ENCODE results near the gene ANAPC15.
A peak's percentile ranks its signal among the peaks of the same experiment; 100 is the strongest.
"Not testable (repeated sequence)": the region's sequence is repeated elsewhere in the genome, so short reads cannot be mapped to it uniquely, and the experiment has no call there.

The ANAPC15 gene

DNA sequence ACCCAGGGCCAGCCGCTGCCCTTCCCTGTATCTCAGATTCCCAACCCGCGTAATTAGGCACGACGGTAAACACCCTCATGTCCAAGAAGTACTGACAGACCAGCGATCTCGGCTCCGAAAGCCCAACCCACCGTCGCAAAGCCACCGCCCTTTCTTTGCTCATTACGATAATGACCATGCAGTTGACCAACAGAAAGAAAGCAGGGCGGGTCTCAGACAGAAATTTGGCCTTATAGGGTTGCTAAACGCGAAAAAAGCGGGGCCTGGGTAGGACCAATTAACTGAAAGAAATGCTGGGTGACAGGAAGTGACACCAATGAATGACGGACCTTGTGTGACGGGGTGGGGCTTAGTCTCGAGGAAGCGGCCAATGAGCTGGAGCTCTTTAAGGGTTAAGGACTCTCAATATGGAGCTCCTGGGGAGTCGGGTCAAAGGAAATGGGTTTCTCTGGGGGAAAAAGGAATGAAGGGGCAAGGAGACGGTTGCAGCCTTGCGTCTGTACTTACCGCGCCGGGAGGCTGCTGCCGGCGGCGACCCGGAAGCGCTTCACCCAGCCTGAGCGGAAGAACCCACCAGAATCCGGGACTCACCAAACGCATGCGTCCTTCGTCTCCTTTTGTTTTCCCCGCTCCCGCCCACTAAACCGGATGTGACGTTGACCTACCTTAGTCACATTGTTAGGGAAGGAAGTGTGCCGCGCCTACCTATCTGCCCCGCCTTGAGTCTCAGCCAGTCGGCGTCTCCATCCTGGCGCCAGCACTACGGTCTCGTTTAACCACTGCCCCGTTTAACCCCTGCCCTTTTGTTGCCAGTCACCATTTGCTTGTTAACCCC is at the start of gene ANAPC15:
Gene ANAPC15, minus strand, starts transcription at position 553 of the 835 bp plus-strand sequence. CDS start 1,419 bp downstream, outside the sequence.
- peak; percentile 98 for DNase-seq (ENCODE audit: low read depth, low spot score)

DNA sequence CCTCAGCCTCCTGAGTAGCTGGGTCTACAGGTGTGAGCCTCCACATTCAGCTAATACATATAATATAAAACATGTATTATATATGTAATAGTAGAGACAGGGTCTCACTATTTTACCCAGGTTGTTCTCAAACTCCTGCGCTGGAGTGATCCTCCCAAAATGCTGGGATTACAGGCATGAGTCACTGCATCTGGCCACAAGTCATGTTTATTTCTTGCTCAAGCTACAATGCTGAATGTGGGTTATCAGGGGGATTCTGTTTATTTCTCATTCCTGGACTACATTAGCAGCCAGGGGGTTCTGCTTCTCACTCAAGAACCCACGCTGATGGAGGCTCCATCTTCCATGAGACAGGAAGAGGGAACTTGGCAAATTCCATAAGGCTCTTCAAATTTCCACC is 47.8 kb upstream of the ANAPC15 start:
- no peak for DNase-seq (ENCODE audit: low read depth, low spot score)

DNA sequence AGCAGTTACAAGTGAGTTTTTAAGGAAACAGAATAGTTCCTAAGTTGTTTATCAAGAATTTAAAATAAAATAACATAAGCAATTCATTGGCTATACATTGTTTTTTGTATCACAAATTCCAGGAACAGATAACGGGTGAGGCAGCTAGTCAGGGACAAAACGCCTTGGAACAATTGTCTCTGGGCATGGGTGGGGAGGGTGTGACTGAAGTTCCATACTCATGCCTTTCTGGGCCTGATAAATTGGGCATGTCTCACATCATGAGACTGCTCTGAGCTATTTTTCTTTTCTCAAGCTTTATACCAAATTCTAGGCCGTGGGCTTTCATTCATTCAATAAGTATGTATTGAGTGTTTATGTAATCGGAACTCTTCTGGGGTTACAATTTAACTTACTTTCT is 44.6 kb upstream of the ANAPC15 start:
- DNase-seq (ENCODE audit: low read depth, low spot score) = no peak

DNA sequence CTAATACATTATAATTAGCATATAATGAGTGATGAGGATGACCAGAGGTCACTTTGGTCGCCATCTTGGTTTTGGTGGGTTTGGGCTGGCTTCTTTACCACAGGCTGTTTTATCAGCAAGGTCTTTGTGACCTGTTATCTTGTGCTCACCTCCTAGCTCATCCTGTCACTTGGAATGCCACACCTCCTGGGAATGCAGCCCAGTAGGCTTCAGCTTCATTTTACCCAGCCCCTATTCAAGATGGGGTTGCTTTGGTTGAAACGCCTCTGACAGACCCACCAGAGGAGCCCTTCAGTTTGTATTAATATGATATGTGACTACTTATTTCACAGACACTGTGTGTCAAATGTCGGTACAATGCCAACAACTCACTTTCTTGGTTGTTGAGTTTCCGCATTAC is 43.3 kb upstream of the ANAPC15 start:
- no peak for DNase-seq (ENCODE audit: low read depth, low spot score)

DNA sequence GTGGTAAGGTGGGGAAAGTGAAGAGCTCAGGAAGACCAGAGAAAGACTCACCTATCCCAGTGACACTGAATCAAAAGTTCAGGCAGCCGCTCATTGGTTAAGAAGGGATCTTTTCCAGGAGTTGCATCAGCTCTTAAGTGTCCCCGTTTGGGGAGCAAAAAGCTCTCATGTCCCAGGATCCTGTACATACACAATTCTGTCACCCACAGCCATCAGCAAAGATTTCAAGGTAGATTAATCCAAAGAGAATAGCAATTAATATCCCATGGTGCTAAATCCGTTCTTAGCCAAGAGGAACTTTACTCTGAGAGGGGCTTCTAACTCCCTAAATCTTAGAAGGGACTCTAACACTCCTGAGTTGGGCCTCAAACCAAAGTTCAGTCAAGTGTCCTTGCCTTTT is 42.3 kb upstream of the ANAPC15 start:
- DNase-seq (ENCODE audit: low read depth, low spot score) = no peak

DNA sequence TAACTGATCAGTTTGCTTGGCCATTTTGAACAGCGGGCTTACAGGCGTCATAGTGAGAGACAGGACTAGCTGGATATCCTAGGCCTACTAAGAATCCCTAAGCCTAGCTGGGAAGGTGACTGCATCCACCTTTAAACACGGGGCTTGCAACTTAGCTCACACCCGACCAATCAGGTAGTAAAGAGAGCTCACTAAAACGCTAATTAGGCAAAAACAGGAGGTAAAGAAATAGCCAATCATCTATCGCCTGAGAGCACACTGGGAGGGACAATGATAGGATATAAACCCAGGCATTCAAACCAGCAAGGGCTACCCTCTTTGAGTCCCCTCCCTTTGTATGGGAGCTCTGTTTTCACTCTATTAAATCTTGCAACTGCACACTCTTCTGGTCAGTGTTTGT is 41.4 kb upstream of the ANAPC15 start:
- DNase-seq (ENCODE audit: low read depth, low spot score) = not testable (repeated sequence)

DNA sequence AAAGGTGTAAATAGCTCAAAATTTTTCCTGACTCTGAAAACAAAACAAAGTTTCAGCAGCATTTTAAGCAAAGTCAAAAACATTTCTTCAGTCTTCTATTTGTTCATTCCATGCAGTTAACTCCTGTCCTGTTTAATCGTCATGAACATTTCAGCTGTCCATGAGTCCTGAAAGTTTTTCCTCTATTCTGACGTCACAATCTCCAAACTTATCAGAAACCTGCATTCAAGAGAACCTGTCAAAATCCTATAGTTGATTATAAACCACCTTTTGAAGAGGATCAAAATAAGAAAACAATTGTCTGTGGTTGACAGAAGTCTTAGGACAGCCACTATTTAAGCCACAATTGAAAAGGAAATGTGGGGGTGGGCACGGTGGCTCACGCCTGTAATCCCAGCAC is 38.4 kb upstream of the ANAPC15 start:
- DNase-seq (ENCODE audit: low read depth, low spot score) = no peak

DNA sequence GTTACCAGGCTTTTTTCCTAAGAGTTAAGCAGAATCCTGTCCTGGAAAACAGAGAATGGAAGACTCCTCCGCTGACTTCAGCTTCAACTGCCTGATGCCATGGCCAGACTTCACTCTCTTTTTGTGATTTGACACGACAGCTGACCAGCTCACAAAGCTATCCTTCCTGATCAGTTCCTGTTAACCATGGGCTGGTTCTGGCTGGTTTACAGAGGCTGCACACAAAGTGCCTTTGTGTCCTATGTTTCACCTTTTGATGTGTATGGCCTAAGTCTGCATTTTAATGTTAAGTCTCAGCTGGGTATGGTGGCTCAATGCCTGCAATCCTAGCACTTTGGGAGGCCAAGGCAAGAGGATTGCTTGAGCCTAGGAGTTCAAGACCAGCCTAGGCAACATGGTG is 34.1 kb upstream of the ANAPC15 start:
- no peak for DNase-seq (ENCODE audit: low read depth, low spot score)

DNA sequence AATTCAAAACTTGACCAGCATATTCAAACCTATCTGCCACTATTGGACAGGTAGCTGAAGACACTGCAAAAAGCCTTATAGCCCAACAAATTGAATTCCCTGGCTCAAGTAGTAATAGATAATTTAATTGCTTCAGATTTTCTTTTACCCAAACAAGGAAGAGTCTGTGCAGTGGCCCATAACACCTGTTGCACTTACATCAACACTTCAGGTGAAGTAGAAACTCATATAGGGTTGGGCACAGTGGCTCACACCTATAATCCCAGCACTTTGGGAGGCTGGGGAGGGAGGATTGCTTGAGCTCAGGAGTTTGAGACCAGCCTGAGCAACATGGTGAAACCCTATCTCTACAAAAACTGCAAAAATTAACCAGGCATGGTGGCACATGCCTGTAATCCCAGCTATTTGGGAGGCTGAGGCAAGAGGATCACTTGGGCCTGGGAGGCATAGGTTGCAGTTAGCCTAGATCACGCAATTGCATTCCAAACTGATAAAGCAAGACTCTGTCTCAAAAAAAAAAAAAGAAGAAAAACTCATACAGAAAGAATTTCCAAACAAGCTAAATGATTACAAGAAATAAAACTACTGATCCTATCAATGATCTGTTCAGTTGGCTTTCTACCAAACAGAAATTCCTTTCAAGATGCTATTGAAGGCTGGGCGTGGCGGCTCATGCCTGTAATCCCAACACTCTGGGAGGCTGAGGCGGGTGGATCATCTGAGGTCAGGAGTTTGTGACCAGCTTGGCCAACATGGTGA is 32.5 kb upstream of the ANAPC15 start:
- DNase-seq (ENCODE audit: low read depth, low spot score) = no peak

DNA sequence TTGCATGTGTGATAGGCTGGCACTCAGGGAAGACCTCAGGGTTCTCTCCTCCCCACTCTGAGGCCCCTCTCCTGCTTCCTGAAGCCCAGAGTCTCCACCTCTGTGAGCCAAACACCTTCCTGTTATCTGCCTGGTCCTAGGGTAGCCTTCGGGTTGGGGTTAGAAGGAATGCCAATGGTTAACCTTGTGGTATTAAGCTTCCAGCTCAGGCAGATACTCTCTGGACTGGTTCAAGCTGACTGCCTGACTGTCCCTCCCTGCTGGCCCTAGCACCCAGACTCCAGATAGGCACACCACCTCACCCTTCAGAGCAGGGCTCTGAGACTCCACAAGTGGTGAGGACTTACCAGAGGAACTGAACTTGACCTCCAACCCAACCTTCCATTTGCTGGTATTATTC is 30.0 kb upstream of the ANAPC15 start:
- not testable (repeated sequence) for DNase-seq (ENCODE audit: low read depth, low spot score)

DNA sequence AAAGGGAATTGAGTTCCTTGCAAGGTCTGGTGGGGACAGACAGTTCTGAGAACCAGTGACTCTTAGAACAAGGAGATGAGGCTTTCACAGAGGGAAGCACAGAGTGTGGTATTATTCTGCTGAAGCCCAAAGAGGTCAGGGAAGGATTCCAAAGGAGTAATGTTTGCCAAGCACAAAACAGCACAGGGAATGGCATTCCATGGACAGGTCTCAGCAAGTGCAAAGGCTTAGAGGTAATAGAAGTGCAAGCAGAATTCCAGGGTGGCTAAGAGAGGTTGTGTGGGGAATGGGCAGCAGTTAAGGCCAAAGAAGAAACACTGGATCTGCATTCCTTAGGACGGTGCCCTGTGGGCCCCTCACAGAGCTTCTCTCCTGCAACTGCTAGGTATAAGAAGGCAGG is 29.6 kb upstream of the ANAPC15 start:
- DNase-seq (ENCODE audit: low read depth, low spot score) = not testable (repeated sequence)

DNA sequence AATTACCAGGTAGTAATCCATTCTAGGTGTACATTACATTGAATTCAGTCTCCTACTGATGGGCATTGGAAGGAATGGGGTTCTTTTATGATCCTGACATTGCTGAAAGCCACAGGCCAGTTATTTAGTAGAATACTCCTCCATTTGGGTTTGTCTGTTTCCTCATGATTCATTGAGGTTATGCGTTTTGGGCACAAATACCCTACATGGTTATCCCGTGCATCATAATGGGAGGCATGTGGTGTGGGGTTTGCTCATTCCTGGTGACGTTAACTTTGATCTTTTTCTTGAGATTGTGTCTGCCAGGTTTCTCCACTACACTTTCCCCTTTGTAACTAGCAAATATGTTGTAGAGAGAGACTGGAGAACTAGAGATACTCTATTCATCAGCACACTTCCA is 28.6 kb upstream of the ANAPC15 start:
- DNase-seq (ENCODE audit: low read depth, low spot score) = no peak

DNA sequence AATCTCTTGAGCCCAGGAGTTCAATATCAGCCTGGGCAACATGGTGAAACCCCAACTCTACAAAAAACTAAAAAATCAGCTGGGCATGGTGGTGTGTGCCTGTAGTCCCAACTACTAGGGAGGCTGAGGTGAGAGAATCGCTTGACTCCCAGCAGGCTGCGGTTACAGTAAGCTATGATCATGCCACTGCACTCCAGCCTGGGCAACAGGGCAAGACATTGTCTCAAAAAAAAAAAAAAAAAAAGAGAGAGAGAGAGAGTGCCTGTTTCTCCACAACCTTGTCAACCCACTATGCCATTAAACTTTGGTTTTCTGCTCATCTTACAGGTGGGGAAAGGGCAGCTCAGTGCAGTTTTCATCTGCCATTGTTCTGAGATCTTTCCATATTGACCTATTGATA is 28.2 kb upstream of the ANAPC15 start:
- no peak for DNase-seq (ENCODE audit: low read depth, low spot score)

DNA sequence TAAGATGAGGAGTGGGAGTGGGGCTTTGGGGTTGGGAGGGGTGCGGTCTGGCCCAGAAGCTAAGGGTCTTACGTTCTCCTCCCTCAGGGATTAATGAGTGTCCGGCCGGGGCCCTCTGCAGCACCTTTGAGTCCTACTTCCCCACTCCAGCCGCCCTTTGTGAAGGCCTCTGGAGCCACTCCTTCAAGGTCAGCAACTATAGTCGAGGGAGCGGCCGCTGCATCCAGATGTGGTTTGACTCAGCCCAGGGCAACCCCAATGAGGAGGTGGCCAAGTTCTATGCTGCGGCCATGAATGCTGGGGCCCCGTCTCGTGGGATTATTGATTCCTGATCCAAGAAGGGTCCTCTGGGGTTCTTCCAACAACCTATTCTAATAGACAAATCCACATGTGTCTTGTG is 27.0 kb upstream of the ANAPC15 start:
- no peak for DNase-seq (ENCODE audit: low read depth, low spot score)

DNA sequence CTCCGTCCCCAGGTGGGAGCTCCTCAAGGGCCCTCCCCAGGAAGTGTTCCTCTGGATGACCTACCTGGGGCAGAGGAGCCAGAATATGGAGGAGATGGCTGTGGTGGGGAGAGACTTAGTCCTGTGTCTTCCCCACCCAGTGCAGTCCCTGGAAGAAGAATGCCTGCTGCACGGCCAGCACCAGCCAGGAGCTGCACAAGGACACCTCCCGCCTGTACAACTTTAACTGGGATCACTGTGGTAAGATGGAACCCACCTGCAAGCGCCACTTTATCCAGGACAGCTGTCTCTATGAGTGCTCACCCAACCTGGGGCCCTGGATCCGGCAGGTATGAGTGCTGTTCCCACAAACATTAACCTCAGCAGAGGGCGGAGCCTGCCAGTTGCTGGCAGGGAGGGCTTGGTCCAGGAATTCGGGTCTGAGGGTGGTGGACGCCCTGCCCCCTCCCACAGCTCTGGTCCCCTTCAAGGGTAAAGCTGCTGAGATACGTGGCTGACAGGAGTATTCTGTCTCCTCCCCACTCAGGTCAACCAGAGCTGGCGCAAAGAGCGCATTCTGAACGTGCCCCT is 26.4 kb upstream of the ANAPC15 start:
- DNase-seq (ENCODE audit: low read depth, low spot score) = no peak

DNA sequence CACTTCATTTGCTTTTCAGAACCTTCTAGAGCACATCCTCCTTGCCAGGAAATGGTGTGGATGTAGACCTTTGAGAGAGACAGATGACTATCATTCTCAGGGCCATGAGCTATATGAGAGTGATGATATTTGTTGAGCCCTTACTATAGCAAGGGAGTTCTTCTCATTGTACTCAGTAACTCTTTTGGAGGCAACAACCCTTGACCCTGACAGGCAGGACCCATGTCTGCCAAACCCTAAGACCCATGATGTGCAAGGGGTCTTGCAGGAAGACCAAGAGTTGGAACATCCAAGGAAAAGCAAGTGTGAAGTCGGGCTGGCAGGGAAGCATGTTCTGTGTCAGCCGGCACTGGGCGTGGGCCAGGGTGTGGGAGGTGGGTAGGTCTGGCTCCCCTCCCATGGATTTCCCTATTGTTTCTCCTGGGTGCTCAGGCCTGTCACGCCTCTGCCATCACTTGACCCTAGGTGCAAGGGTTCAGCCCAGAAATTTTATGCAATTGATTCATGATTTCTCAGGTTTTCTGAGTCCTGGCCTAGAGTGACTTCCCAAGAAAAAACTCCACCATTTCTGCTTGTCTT is 24.3 kb upstream of the ANAPC15 start:
- DNase-seq (ENCODE audit: low read depth, low spot score) = no peak

DNA sequence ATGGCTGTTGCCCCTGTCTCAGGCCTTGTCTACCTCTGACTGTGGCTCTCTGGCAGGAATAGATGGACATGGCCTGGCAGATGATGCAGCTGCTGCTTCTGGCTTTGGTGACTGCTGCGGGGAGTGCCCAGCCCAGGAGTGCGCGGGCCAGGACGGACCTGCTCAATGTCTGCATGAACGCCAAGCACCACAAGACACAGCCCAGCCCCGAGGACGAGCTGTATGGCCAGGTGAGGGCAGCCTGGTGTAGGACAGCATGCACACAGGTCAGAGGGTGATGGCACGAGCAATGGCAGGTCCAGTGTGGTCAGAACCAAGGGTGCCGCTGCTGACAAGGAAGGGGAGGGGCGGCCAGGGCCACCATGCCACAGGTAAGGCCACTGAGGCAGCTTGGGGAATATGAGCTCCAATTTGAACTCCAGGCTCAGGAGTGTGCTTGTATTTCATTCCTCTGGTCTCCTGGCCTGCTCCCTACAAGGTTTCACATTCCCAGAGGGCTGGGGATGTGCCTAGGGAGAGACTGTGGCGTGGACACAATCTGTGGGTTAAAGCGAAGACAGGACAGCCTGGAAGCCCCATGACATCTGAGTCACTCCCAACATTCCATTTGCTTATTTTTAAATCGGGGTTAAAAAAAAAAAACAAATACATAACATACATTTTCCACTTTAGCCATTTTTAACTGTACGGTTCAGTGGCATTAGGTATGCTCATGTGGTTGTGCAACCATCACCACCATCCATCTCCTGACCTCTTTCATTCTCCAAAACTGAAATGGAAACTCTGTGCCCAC is 23.6 kb upstream of the ANAPC15 start:
- DNase-seq (ENCODE audit: low read depth, low spot score) = no peak

DNA sequence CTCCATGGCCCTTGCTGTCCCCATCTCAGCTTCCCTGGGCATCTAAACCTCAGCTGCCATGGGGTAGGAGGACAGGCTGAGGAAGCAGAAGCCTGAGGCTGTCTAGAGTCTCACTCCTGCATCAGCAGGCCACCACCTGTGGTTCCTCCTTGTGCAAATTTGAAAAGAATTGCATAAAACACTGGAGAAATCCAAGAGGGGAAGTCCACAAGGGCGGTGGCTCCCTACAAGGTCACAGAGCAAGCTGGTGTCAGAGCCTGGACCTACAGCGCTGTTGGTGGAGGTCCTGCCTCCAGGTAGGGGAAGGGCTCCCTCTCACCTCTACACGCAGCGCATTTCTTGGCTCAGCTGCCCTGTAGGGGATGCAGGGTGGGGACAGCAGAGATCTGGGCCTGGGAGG is 23.0 kb upstream of the ANAPC15 start, which contains the start of gene FOLR3:
Gene FOLR3, plus strand, starts transcription at position 253 of the 400 bp plus-strand sequence. CDS start 228 bp downstream, outside the sequence.
- DNase-seq (ENCODE audit: low read depth, low spot score) = not testable (repeated sequence)

DNA sequence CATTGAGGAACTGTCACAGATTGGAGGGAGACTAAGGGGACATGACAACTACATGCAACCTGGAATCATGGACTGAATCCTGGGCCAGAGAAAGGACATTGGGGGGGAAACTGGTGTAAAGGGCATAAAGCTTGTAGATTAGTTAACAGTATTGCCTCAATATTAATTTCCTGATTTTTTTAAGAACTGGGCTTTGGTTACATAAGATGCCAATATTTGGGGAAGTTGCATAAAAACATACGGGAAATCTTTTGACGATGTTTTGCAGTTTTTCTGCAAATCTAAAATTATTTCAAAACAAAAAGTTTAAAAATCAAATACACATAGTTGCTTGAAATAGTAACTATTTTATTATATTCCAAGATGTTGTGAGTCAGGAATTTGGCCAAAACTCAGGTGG is 20.2 kb upstream of the ANAPC15 start:
- DNase-seq (ENCODE audit: low read depth, low spot score) = no peak

DNA sequence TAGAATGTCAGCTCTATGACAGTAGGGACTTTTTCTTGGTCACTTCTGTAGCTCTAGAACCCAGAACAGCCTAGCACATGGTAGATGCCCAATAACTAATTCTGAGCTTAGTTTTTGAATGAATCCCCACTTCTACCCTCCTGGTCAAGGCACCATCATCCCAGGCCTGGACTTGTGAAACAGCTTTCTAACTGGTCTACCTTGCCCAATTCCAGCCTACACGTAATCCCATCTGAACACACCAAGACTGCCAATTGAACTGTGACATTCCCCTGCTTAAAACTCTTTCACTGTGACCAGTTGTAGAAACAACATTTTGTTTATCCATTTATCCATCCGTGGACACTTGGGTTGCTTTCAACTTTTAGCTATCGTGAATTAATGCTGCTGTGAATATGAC is 16.9 kb upstream of the ANAPC15 start:
- no peak for DNase-seq (ENCODE audit: low read depth, low spot score)

DNA sequence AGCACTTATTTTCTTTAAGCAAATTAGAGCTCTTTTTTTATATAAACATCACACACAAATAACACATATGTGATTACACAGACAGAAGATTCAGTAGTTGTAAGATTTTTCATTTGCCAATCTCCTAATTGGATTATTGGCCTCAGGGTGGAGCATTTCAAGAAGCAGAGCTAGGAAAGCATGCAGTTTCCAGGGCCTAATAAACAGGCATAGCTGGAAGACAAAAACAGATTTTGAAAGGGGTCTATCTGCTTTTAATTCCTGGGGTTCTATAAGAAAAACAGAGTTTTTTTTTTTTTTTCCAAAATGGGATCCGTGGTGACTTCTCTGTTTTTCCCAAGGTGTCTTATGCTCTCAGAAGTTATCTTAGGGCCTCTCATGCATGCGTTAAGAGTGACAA is 15.4 kb upstream of the ANAPC15 start:
- no peak for DNase-seq (ENCODE audit: low read depth, low spot score)

All from smooth muscle cell of the brain vasculature (primary cell).